NB4 (cell line): Measurements from ENCODE around the gene CNTN1.

Experiments used
- DNase-seq: peaks from one replicate; pipeline ENCODE4 v3.0.0; 2010; ENCODE audit warnings: low read depth
- H3K4me3 ChIP-seq: one replicate; pipeline ENCODE4 v1.5.1; 2011; ENCODE audit warnings: mild to moderate bottlenecking, low read depth, low read length, moderate library complexity
- CTCF ChIP-seq: IDR thresholded peaks from one replicate; pipeline ENCODE4 v1.5.1; 2012; ENCODE audit warnings: low read depth, low read length
- MYC ChIP-seq: IDR thresholded peaks from 2 replicates; pipeline ENCODE4 v1.6.1; 2011; ENCODE audit warnings: low read depth, low read length
- POLR2A ChIP-seq: IDR thresholded peaks from 2 replicates; pipeline ENCODE4 v1.6.1; 2011; ENCODE audit warnings: mild to moderate bottlenecking; ENCODE audit not compliant: insufficient read length; ENCODE audit errors: extremely low read depth
- TF ChIP-seq, protein P1 (sequence below): IDR thresholded peaks from 2 replicates; pipeline ENCODE4 v1.6.1; 2011; ENCODE audit warnings: low read depth, low read length

CNTN1 gene

GRCh38 chr12:40692765-40693206, 547 bp downstream of the CNTN1 start:
- H3K4me3 ChIP-seq: no peak overlapping the region
- no peak for DNase-seq
- no peak for TF ChIP-seq POLR2A
- no peak for TF ChIP-seq CTCF
- no peak for TF ChIP-seq MYC
- TF ChIP-seq, protein P1, sequence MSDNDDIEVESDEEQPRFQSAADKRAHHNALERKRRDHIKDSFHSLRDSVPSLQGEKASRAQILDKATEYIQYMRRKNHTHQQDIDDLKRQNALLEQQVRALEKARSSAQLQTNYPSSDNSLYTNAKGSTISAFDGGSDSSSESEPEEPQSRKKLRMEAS: no peak

DNA sequence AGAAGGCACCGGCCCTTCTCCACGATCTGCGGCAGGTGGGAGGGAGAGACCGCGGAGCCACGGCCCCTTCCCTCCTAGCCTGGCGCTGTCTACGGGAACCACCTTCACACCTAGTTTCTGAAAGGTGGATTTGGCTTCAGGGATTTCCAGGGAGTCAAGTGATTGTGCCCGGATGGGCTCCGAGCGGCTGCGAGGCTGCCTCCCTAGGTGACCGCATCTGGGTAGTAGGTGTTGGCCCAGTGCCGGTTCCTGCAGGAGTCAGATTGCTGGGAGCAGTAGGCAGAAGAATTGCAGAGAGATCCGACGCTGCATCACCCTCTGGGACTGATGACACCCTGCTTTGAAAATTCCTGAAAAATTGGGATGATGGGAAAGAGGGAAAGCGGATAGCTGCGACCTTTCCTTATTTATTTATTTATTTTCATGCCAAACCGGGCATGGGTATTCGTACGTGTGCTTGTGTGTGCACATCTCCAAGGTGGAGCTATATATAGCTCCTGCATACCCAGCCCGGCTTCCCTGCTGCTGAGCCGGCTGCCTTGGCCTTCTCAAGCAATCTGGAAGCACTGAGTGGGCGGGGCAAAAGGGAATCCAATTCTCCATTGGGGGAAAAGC, 1.1 kb downstream of the CNTN1 start:
- no peak for TF ChIP-seq POLR2A
- H3K4me3 ChIP-seq: no peak overlapping the region
- DNase-seq: no peak

GRCh38 chr12:40697566-40698259, 5.5 kb downstream of the CNTN1 start:
- TF ChIP-seq POLR2A: no peak
- no peak for DNase-seq
- H3K4me3 ChIP-seq: no peak overlapping the region

GRCh38 chr12:40701756-40702155, 9.5 kb downstream of the CNTN1 start:
- DNase-seq: no peak
- TF ChIP-seq POLR2A: no peak
- TF ChIP-seq MYC: no peak
- TF ChIP-seq CTCF: no peak
- TF ChIP-seq, protein P1: no peak
- no peak overlapping the region for H3K4me3 ChIP-seq

GRCh38 chr12:40711121-40711520, 18.9 kb downstream of the CNTN1 start:
- DNase-seq: no peak
- TF ChIP-seq POLR2A: no peak
- TF ChIP-seq MYC: no peak
- TF ChIP-seq, protein P1: no peak
- TF ChIP-seq CTCF: no peak
- H3K4me3 ChIP-seq: no peak overlapping the region

DNA sequence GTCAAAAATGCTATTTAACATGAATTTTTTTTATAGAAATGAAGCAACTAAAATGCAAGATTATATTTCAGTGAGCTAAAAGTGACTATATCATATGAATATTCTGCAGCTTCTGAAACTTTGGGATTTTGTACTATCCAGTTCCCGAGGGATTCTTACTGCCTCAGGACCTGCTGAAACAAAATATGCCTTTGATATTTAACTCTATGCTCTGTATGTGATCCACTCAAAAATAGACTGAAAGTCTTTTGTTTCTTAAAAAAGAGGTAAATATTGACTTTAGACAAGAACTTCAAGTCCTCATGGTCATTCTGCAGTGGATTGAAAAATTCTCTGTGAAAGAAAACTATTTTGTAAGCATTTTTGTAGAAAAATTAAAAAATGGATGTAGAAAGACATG, 22.4 kb downstream of the CNTN1 start:
- TF ChIP-seq, protein P1: no peak
- TF ChIP-seq POLR2A (no peak), MYC (no peak), CTCF (no peak)
- DNase-seq: no peak
- no peak overlapping the region for H3K4me3 ChIP-seq

DNA sequence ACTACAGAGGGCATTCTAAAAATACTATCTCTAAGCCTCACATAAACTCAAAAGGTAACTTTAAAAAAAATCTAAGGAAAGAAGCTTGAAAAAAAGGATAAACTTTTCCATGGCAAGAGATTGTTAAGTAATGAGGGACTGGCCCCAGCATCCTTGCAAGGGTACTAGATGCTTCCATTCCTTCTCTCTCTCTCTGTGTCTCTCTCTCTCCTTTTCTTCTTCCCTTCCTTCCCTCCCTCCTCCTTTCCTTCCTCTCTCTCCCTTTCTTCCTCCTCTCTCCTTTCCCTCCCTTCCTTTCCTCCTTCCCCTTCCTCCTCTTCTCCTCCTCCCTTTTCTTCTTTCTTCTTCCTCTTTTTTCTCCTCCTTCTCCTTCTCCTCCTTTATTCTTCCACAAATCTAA, 23.8 kb downstream of the CNTN1 start:
- TF ChIP-seq POLR2A: no peak
- TF ChIP-seq MYC: no peak
- TF ChIP-seq CTCF: no peak
- H3K4me3 ChIP-seq: no peak overlapping the region
- no peak for DNase-seq
